HEK293 (cell line): Measurements from ENCODE around the gene SYNE1.

Experiments used
- CTCF ChIA-PET: fragments of 350-600 bp; formaldehyde crosslinking; extraction: SDS; loops from one replicate; lab custom pipeline; 2021; ENCODE audit warnings: antibody characterized with exemption; lab: Yijun Ruan, JAX
- POLR2A ChIA-PET: fragments of 300-600 bp; formaldehyde crosslinking; extraction: SDS; loops from one replicate; lab custom pipeline; 2020; ENCODE audit warnings: antibody characterized with exemption, inconsistent platforms; lab: Yijun Ruan, JAX
- H3K27ac ChIP-seq: fragments of 200-500 bp; sonication (Bioruptor generic); 2 replicates; pipeline ENCODE4 v1.5.1; 2014; ENCODE audit warnings: low read depth, low read length, control low read depth, inconsistent platforms; ENCODE audit errors: extremely low read depth
- H3K36me3 ChIP-seq, 2 experiments: fragments of 200-500 bp in 1 of 2; sonication (Bioruptor generic) in 1 of 2; 1 replicate in 1 of 2; 2 replicates in 1 of 2; pipeline ENCODE4 v1.5.1; 2014 to 2017; ENCODE audit warnings: inconsistent platforms in 2 of 2, low read length in 2 of 2; ENCODE audit not compliant: control insufficient read depth in 2 of 2, insufficient read depth in 1 of 2
- H3K4me1 ChIP-seq: fragments of 200-500 bp; sonication (Bioruptor generic); 2 replicates; pipeline ENCODE4 v1.5.1; 2014; ENCODE audit warnings: mild to moderate bottlenecking, low read length, inconsistent platforms; ENCODE audit not compliant: control insufficient read depth, insufficient read depth
- H3K4me3 ChIP-seq: 2 replicates; pipeline ENCODE4 v1.5.1; 2011; ENCODE audit warnings: low read depth, mild to moderate bottlenecking, control low read depth, low read length, moderate library complexity
- H3K9me3 ChIP-seq: fragments of 200-500 bp; sonication (Bioruptor generic); 2 replicates; pipeline ENCODE4 v1.5.1; 2014; ENCODE audit warnings: low read depth, low read length, inconsistent platforms; ENCODE audit not compliant: control insufficient read depth, insufficient read depth
- GLIS1 ChIP-seq: fragments of 450-650 bp; formaldehyde crosslinking; IDR thresholded peaks from 2 replicates; pipeline ENCODE4 v1.5.1; 2016; ENCODE audit warnings: missing biosample characterization, missing genetic modification characterization
- KLF10 ChIP-seq: fragments of 450-650 bp; IDR thresholded peaks from 2 replicates; pipeline ENCODE4 v1.5.1; 2018; ENCODE audit warnings: missing biosample characterization, mild to moderate bottlenecking, missing genetic modification characterization
- KLF9 ChIP-seq: fragments of 450-650 bp; formaldehyde crosslinking; IDR thresholded peaks from 2 replicates; pipeline ENCODE4 v1.5.1; 2016; ENCODE audit warnings: missing biosample characterization, missing genetic modification characterization, low read depth
- MYNN ChIP-seq: fragments of 450-650 bp; formaldehyde crosslinking; IDR thresholded peaks from 2 replicates; pipeline ENCODE4 v1.5.1; 2016; ENCODE audit warnings: missing biosample characterization, missing genetic modification characterization, borderline replicate concordance
- PBX3 ChIP-seq: sonication (generic); formaldehyde crosslinking; IDR thresholded peaks from 2 replicates; pipeline ENCODE4 v1.8.1; 2022; ENCODE audit warnings: mild to moderate bottlenecking, moderate library complexity, missing genetic modification reagents
- PRDM1 ChIP-seq: fragments of 450-650 bp; formaldehyde crosslinking; IDR thresholded peaks from 2 replicates; pipeline ENCODE4; 2016; ENCODE audit warnings: missing biosample characterization, missing genetic modification characterization
- REST ChIP-seq: fragments of 450-650 bp; formaldehyde crosslinking; IDR thresholded peaks from 2 replicates; pipeline ENCODE4 v1.5.1; 2016; ENCODE audit warnings: missing biosample characterization, missing genetic modification characterization
- SP7 ChIP-seq: fragments of 450-650 bp; formaldehyde crosslinking; IDR thresholded peaks from 2 replicates; pipeline ENCODE4 v1.5.1; 2016; ENCODE audit warnings: missing biosample characterization, missing genetic modification characterization
- TCF7L2 ChIP-seq: IDR thresholded peaks from 2 replicates; pipeline ENCODE4 v1.6.1; 2011; ENCODE audit warnings: low read depth, mild to moderate bottlenecking, inconsistent platforms, low read length, moderate library complexity, borderline replicate concordance
- TRIM28 ChIP-seq: IDR thresholded peaks from 2 replicates; pipeline ENCODE4 v1.6.1; 2011; ENCODE audit warnings: low read length, control low read depth, borderline replicate concordance
- YY2 ChIP-seq: fragments of 450-650 bp; formaldehyde crosslinking; IDR thresholded peaks from 2 replicates; pipeline ENCODE4 v1.5.1; 2016; ENCODE audit warnings: missing biosample characterization, missing genetic modification characterization
- ZFP3 ChIP-seq: fragments of 450-650 bp; formaldehyde crosslinking; IDR thresholded peaks from 2 replicates; pipeline ENCODE4 v1.5.1; 2016; ENCODE audit warnings: low read depth, missing biosample characterization, missing genetic modification characterization
- ZNF146 ChIP-seq: fragments of 450-650 bp; formaldehyde crosslinking; IDR thresholded peaks from 2 replicates; pipeline ENCODE4 v1.5.1; 2016; ENCODE audit warnings: missing biosample characterization, missing genetic modification characterization
- ZNF214 ChIP-seq: fragments of 450-650 bp; formaldehyde crosslinking; IDR thresholded peaks from 2 replicates; pipeline ENCODE4 v1.5.1; 2017; ENCODE audit warnings: missing biosample characterization, mild to moderate bottlenecking, missing genetic modification characterization, borderline replicate concordance
- ZNF223 ChIP-seq: fragments of 450-650 bp; formaldehyde crosslinking; IDR thresholded peaks from 2 replicates; pipeline ENCODE4 v1.5.1; 2016; ENCODE audit warnings: missing biosample characterization, missing genetic modification characterization
- ZNF274 ChIP-seq, 2 experiments: fragments of 200-500 bp in 1 of 2; fragments of 450-650 bp in 1 of 2; sonication (Bioruptor generic) in 1 of 2; formaldehyde crosslinking in 1 of 2; IDR thresholded peaks; 2 replicates each; pipeline versions ENCODE4 v1.5.1 to v1.6.1; 2014 to 2016; ENCODE audit warnings: borderline replicate concordance in 1 of 2, inconsistent platforms in 1 of 2, low read length in 1 of 2, missing biosample characterization in 1 of 2, missing genetic modification characterization in 1 of 2
- ZNF423 ChIP-seq: fragments of 450-650 bp; formaldehyde crosslinking; IDR thresholded peaks from 2 replicates; pipeline ENCODE4 v1.5.1; 2016; ENCODE audit warnings: missing biosample characterization, missing genetic modification characterization
- ZNF473 ChIP-seq: fragments of 450-650 bp; formaldehyde crosslinking; IDR thresholded peaks from 2 replicates; pipeline ENCODE4 v1.5.1; 2017; ENCODE audit warnings: missing biosample characterization, missing genetic modification characterization
- ZNF513 ChIP-seq: fragments of 450-650 bp; IDR thresholded peaks from 2 replicates; pipeline ENCODE4 v1.5.1; 2018; ENCODE audit warnings: missing biosample characterization, missing genetic modification characterization
- ZNF555 ChIP-seq: fragments of 450-650 bp; formaldehyde crosslinking; conservative IDR thresholded peaks from 2 replicates; pipeline ENCODE4 v1.5.1; 2017; ENCODE audit warnings: missing biosample characterization, mild to moderate bottlenecking, missing genetic modification characterization, inconsistent platforms
- ZNF571 ChIP-seq: fragments of 450-650 bp; formaldehyde crosslinking; IDR thresholded peaks from 2 replicates; pipeline ENCODE4 v1.5.0; 2017; ENCODE audit warnings: missing biosample characterization, missing genetic modification characterization
- ZNF600 ChIP-seq: fragments of 450-650 bp; formaldehyde crosslinking; IDR thresholded peaks from 2 replicates; pipeline ENCODE4 v1.5.1; 2016; ENCODE audit warnings: missing biosample characterization, missing genetic modification characterization
- ZNF626 ChIP-seq: fragments of 450-650 bp; sonication (Bioruptor Pico); formaldehyde crosslinking; IDR thresholded peaks from 2 replicates; pipeline ENCODE4 v1.5.1; 2018; ENCODE audit warnings: missing biosample characterization, missing genetic modification characterization, inconsistent platforms
- TF ChIP-seq, protein P1 (sequence below): fragments of 450-650 bp; formaldehyde crosslinking; IDR thresholded peaks from 2 replicates; pipeline ENCODE4 v1.5.1; 2016; ENCODE audit warnings: missing biosample characterization, missing genetic modification characterization
- TF ChIP-seq, protein P2 (sequence below): fragments of 450-650 bp; formaldehyde crosslinking; IDR thresholded peaks from 2 replicates; pipeline ENCODE4 v1.5.1; 2017; ENCODE audit warnings: missing biosample characterization, missing genetic modification characterization
- TF ChIP-seq, protein P3 (sequence below): fragments of 450-650 bp; formaldehyde crosslinking; IDR thresholded peaks from 2 replicates; pipeline ENCODE4 v1.5.1; 2017; ENCODE audit warnings: missing biosample characterization, missing genetic modification characterization

The SYNE1 gene

DNA sequence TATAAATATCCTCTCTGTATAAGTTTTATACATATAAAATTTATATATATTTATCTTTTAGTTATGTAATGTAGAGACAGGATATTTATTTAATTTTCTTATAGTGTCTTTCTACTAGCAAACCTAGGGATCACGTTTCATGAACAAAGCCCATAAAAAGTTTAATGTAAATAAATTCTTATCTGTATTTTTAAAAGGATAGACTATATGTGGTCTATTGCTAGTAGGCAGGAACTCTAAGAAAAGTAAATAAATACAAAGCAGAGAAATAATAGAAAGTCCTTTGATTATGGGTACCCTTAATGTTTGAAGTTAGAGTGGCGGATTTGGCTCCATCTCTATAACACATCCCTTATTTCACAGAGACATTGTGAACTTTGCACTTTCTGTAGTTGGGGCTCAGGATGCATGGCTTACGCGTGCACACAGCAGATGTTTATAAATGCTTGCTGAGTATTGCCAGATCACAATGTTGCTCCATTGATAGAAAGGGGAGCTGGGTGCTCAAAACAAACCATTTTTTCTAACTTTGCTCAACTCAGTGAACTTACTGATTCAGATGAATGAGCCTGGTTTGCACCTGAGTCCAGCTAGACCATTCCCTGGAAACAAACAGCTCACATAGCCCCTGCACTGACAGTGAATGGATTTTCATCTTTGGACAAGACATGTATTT is 179.1 kb downstream of the SYNE1 start:
- ChIA-PET CTCF (interaction anchor here (0.6 to 1.0 kb wide), 2 partner anchors 27 to 40 kb away, joined by 4 read pairs; no protein-coding TSS in a partner anchor), POLR2A (no interaction called here)
- Histone ChIP-seq H3K4me1 (peaks cover 15% of the 10 kb centered on the region), H3K9me3 (no peaks in the 10 kb centered on the region), H3K27ac (peak overlapping the region; percentile 31; the same call in 1 of the 2 replicates), H3K4me3 (no peak overlapping the region), H3K36me3 (no peaks in the 10 kb centered on the region)
- TF ChIP-seq PBX3 (CRISPR knock-in tag) = no peak
- no peak for TF ChIP-seq ZNF626 (tag by site-specific recombination)
- no peak for TF ChIP-seq ZNF555 (tag by site-specific recombination)
- TF ChIP-seq REST (tag by site-specific recombination) = no peak
- TF ChIP-seq KLF10 (tag by site-specific recombination) = no peak
- TF ChIP-seq ZNF571 (tag by site-specific recombination) = no peak
- TF ChIP-seq MYNN = no peak
- no peak for TF ChIP-seq SP7 (tag by site-specific recombination)
- no peak for TF ChIP-seq PRDM1 (tag by site-specific recombination)
- no peak for TF ChIP-seq GLIS1 (tag by site-specific recombination)
- no peak for TF ChIP-seq ZNF473
- no peak for TF ChIP-seq ZNF600 (tag by site-specific recombination)
- no peak for TF ChIP-seq YY2
- TF ChIP-seq ZNF214 (tag by site-specific recombination) = no peak
- no peak for TF ChIP-seq ZNF223
- TF ChIP-seq, protein P1, sequence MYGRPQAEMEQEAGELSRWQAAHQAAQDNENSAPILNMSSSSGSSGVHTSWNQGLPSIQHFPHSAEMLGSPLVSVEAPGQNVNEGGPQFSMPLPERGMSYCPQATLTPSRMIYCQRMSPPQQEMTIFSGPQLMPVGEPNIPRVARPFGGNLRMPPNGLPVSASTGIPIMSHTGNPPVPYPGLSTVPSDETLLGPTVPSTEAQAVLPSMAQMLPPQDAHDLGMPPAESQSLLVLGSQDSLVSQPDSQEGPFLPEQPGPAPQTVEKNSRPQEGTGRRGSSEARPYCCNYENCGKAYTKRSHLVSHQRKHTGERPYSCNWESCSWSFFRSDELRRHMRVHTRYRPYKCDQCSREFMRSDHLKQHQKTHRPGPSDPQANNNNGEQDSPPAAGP (tag by site-specific recombination) = no peak
- no peak for TF ChIP-seq ZFP3
- TF ChIP-seq, protein P2, sequence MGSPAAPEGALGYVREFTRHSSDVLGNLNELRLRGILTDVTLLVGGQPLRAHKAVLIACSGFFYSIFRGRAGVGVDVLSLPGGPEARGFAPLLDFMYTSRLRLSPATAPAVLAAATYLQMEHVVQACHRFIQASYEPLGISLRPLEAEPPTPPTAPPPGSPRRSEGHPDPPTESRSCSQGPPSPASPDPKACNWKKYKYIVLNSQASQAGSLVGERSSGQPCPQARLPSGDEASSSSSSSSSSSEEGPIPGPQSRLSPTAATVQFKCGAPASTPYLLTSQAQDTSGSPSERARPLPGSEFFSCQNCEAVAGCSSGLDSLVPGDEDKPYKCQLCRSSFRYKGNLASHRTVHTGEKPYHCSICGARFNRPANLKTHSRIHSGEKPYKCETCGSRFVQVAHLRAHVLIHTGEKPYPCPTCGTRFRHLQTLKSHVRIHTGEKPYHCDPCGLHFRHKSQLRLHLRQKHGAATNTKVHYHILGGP = peak; percentile 99
- TF ChIP-seq, protein P3, sequence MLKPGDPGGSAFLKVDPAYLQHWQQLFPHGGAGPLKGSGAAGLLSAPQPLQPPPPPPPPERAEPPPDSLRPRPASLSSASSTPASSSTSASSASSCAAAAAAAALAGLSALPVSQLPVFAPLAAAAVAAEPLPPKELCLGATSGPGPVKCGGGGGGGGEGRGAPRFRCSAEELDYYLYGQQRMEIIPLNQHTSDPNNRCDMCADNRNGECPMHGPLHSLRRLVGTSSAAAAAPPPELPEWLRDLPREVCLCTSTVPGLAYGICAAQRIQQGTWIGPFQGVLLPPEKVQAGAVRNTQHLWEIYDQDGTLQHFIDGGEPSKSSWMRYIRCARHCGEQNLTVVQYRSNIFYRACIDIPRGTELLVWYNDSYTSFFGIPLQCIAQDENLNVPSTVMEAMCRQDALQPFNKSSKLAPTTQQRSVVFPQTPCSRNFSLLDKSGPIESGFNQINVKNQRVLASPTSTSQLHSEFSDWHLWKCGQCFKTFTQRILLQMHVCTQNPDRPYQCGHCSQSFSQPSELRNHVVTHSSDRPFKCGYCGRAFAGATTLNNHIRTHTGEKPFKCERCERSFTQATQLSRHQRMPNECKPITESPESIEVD = peak; percentile 46
- TF ChIP-seq TCF7L2 = peak; percentile 79; the same call in 1 of the 2 replicates
- no peak for TF ChIP-seq KLF9 (tag by site-specific recombination)
- TF ChIP-seq ZNF146 = no peak
- peak; percentile 33; the same call in 1 of the 2 replicates for TF ChIP-seq TRIM28
- no peak for TF ChIP-seq ZNF513
- no peak for TF ChIP-seq ZNF423 (tag by site-specific recombination)
- TF ChIP-seq ZNF274 (IDR thresholded peaks at IDR 0.05; ENCODE audit: low read length) = no peak
- no peak for TF ChIP-seq ZNF274 (tag by site-specific recombination; IDR thresholded peaks at IDR 0.05; ENCODE audit: borderline replicate concordance)
